Retinal pigment epithelial cell (primary cell): ENCODE results near the gene CCDC54.

Experiments
- DNase-seq: peaks from one replicate; pipeline ENCODE4 v3.0.0-alpha.2; 2010; ENCODE audit warnings: low read depth
- H3K4me3 ChIP-seq: 2 replicates; pipeline ENCODE4 v1.5.1; 2011; ENCODE audit warnings: mild to moderate bottlenecking, low read length, control low read depth, moderate library complexity
- TF ChIP-seq, protein P1 (sequence below): conservative IDR thresholded peaks from 2 replicates; pipeline ENCODE4 v1.5.1; 2011; ENCODE audit warnings: low read depth, low read length, control low read depth, inconsistent platforms

CCDC54 gene

DNA sequence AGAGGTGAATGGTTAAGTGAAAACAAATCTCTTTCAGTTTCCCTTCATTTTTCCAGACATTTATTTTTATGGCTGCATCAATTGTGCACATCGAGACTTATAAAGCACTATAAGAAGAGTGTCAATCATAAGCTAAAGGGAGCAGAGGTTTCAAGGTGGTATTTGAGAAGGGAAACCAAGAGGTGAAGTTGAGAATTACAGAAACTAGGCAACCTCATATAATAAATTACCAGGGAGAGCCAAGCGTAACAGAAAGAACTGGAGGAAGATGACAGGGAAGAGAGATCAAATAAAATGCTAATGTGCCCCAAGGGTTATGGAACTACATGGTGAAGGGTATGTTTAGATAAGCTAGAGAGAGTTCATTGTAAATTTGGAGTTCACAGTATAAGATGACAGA lies 6.3 kb upstream of the CCDC54 start:
- TF ChIP-seq, protein P1, sequence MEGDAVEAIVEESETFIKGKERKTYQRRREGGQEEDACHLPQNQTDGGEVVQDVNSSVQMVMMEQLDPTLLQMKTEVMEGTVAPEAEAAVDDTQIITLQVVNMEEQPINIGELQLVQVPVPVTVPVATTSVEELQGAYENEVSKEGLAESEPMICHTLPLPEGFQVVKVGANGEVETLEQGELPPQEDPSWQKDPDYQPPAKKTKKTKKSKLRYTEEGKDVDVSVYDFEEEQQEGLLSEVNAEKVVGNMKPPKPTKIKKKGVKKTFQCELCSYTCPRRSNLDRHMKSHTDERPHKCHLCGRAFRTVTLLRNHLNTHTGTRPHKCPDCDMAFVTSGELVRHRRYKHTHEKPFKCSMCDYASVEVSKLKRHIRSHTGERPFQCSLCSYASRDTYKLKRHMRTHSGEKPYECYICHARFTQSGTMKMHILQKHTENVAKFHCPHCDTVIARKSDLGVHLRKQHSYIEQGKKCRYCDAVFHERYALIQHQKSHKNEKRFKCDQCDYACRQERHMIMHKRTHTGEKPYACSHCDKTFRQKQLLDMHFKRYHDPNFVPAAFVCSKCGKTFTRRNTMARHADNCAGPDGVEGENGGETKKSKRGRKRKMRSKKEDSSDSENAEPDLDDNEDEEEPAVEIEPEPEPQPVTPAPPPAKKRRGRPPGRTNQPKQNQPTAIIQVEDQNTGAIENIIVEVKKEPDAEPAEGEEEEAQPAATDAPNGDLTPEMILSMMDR: no peak
- no peak overlapping the region for H3K4me3 ChIP-seq
- DNase-seq: no peak

GRCh38 chr3:107372506-107372905 lies 4.7 kb upstream of the CCDC54 start:
- TF ChIP-seq, protein P1: no peak
- DNase-seq: no peak
- H3K4me3 ChIP-seq: no peak overlapping the region

GRCh38 chr3:107373896-107374295 lies 3.3 kb upstream of the CCDC54 start:
- no peak for DNase-seq
- TF ChIP-seq, protein P1: no peak

GRCh38 chr3:107375682-107376081 lies 1.6 kb upstream of the CCDC54 start:
- no peak for DNase-seq
- H3K4me3 ChIP-seq: no peak overlapping the region
- TF ChIP-seq, protein P1: no peak

More at GRCh38 chr3:107373896-107374295, 3.3 kb upstream of the CCDC54 start:
- no peak overlapping the region for H3K4me3 ChIP-seq

DNA sequence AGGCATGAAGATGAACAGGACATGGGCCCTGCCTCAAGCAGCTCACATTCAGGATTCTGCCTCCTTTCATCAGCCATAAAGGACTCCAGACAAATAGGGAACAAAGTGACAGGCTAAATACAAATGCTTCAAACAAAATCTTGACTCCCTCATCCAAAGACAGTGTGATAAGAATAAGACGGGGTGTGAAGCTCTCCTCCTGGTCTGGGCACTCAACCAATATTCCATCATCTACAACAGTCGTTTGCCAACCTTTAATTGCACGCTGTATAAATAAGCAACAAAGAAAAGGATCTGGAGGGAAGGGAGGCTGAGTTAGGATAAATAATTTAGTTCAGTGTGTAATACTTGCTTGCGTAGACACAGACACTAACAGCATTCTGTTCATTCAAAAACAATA lies 5.4 kb downstream of the CCDC54 start:
- DNase-seq: no peak
- no peak overlapping the region for H3K4me3 ChIP-seq
- TF ChIP-seq, protein P1: no peak

GRCh38 chr3:107384428-107384827 lies 7.2 kb downstream of the CCDC54 start:
- TF ChIP-seq, protein P1: no peak
- H3K4me3 ChIP-seq: no peak overlapping the region
- no peak for DNase-seq

DNA sequence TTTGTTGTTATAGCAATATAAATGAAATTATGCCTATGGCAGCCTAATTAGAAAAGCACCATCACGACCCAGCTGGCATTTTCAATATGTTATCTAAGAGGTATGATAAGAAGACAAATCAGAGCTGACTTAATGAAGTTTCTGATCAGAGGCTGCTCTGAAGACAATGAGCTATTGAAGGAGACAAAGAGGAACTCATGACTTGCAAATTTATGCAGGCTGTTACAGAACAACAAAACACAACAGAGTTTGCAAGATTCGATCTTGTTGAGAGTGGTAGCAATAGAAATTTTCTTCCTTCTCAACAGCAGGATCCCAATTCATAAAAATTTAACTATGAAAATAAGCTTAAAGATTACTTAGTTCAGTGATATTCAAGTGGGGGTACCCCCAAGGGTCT lies 7.7 kb downstream of the CCDC54 start:
- TF ChIP-seq, protein P1: no peak
- H3K4me3 ChIP-seq: no peak overlapping the region

More for the DNA sequence above, 7.7 kb downstream of the CCDC54 start:
- DNase-seq: no peak
